Activated naive CD4-positive, alpha-beta T cell treated with anti-CD3 and anti-CD28 coated beads, Interleukin-2, amount 50 U/mL, for 16 hours (primary cell): Measurements from ENCODE around the gene PIK3C2B.

ENCODE experiments used
- DNase-seq: peaks from one replicate; pipeline ENCODE4 v3.0.0-alpha.2; 2020

The PIK3C2B gene

GRCh38 chr1:204477036-204477740 lies 17.4 kb downstream of the PIK3C2B start:
- no peak for DNase-seq

GRCh38 chr1:204476563-204476962 lies 18.0 kb downstream of the PIK3C2B start:
- no peak for DNase-seq

GRCh38 chr1:204475656-204476432 lies 18.8 kb downstream of the PIK3C2B start:
- no peak for DNase-seq

- DNase-seq = no peak
These were observed 21.1 kb downstream of the PIK3C2B start for GRCh38 chr1:204473400-204473965.

GRCh38 chr1:204472660-204473059 lies 21.9 kb downstream of the PIK3C2B start:
- DNase-seq = no peak

- DNase-seq = no peak
These were observed 22.9 kb downstream of the PIK3C2B start for GRCh38 chr1:204471687-204472086.

- no peak for DNase-seq
These were observed 25.3 kb downstream of the PIK3C2B start for GRCh38 chr1:204469304-204469703.

- DNase-seq = no peak
These were observed 25.8 kb downstream of the PIK3C2B start for GRCh38 chr1:204468766-204469302.

- DNase-seq = no peak
These were observed 26.4 kb downstream of the PIK3C2B start for GRCh38 chr1:204468206-204468605.

GRCh38 chr1:204466416-204467405 lies 27.9 kb downstream of the PIK3C2B start:
- DNase-seq = no peak

GRCh38 chr1:204465546-204466415 lies 28.8 kb downstream of the PIK3C2B start:
- DNase-seq = no peak

- DNase-seq = no peak
These were observed 29.9 kb downstream of the PIK3C2B start for GRCh38 chr1:204464701-204465100.

GRCh38 chr1:204464187-204464631 lies 30.4 kb downstream of the PIK3C2B start:
- DNase-seq = no peak

GRCh38 chr1:204463125-204464060 lies 31.2 kb downstream of the PIK3C2B start:
- DNase-seq = no peak

GRCh38 chr1:204462229-204462561 lies 32.4 kb downstream of the PIK3C2B start:
- no peak for DNase-seq

GRCh38 chr1:204461331-204462228 lies 33.0 kb downstream of the PIK3C2B start:
- no peak for DNase-seq

GRCh38 chr1:204460346-204460745 lies 34.3 kb downstream of the PIK3C2B start:
- DNase-seq = no peak

GRCh38 chr1:204459706-204460105 lies 34.9 kb downstream of the PIK3C2B start:
- no peak for DNase-seq

- no peak for DNase-seq
These were observed 36.9 kb downstream of the PIK3C2B start for GRCh38 chr1:204457666-204458065.
